Chondrocyte (in vitro differentiated cells): ENCODE data around the gene FUT3. TPM values are rescaled to one million over a fixed set of nuclear protein-coding genes. Genes with fewer than 3 reads are reported as not detected.
"Not testable (repeated sequence)": the region's sequence is repeated elsewhere in the genome, so short reads cannot be mapped to it uniquely, and the experiment has no call there.

Experiments
- DNase-seq: peaks from one replicate; pipeline ENCODE4 v3.0.0; 2021; ENCODE audit warnings: mixed read lengths, low spot score
- H3K27ac Mint-ChIP-seq: one replicate; pipeline ENCODE4 v1.8.0; 2021; ENCODE audit warnings: mild to moderate bottlenecking, moderate library complexity, mixed read lengths; ENCODE audit not compliant: unreplicated experiment
- H3K27me3 Mint-ChIP-seq: 2 replicates; pipeline ENCODE4 v1.8.0; 2021; ENCODE audit warnings: low read depth, mixed read lengths
- H3K36me3 Mint-ChIP-seq: 2 replicates; pipeline ENCODE4 v1.8.0; 2021; ENCODE audit warnings: low read depth, mixed read lengths
- H3K4me1 Mint-ChIP-seq: 2 replicates; pipeline ENCODE4 v1.8.0; 2021; ENCODE audit warnings: low read depth, mild to moderate bottlenecking, mixed read lengths
- H3K4me3 Mint-ChIP-seq: one replicate; pipeline ENCODE4 v1.8.0; 2021; ENCODE audit warnings: mild to moderate bottlenecking, moderate library complexity, mixed read lengths; ENCODE audit not compliant: unreplicated experiment
- H3K9me3 Mint-ChIP-seq: 2 replicates; pipeline ENCODE4 v1.8.0; 2021; ENCODE audit warnings: low read depth, mixed read lengths
- total RNA-seq: library from RNA; stranded (reverse); gene quantifications from 3 replicates; pipeline ENCODE4 v1.2.1, GENCODE V29; 2021
- TF ChIP-seq, protein P1 (sequence below): fragments of 200-600 bp; sonication (generic); IDR thresholded peaks from 2 replicates; pipeline ENCODE4 v1.5.0; 2021; ENCODE audit warnings: antibody characterized with exemption, mild to moderate bottlenecking, moderate library complexity

Gene FUT3
- total RNA-seq, 1 donor from 2014 or later = not detected

GRCh38 chr19:5844456-5845433, 6.5 kb downstream of the FUT3 start:
- no peak for DNase-seq
- Mint-ChIP-seq H3K9me3 (no peaks in the 10 kb centered on the region), H3K4me3 (no peak overlapping the region), H3K4me1 (no peaks in the 10 kb centered on the region), H3K27ac (no peak overlapping the region), H3K36me3 (no peaks in the 10 kb centered on the region), H3K27me3 (peaks cover 3% of the 10 kb centered on the region)
- TF ChIP-seq, protein P1, sequence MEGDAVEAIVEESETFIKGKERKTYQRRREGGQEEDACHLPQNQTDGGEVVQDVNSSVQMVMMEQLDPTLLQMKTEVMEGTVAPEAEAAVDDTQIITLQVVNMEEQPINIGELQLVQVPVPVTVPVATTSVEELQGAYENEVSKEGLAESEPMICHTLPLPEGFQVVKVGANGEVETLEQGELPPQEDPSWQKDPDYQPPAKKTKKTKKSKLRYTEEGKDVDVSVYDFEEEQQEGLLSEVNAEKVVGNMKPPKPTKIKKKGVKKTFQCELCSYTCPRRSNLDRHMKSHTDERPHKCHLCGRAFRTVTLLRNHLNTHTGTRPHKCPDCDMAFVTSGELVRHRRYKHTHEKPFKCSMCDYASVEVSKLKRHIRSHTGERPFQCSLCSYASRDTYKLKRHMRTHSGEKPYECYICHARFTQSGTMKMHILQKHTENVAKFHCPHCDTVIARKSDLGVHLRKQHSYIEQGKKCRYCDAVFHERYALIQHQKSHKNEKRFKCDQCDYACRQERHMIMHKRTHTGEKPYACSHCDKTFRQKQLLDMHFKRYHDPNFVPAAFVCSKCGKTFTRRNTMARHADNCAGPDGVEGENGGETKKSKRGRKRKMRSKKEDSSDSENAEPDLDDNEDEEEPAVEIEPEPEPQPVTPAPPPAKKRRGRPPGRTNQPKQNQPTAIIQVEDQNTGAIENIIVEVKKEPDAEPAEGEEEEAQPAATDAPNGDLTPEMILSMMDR = no peak

GRCh38 chr19:5843295-5843927, 7.8 kb downstream of the FUT3 start:
- Mint-ChIP-seq H3K9me3 (no peaks in the 10 kb centered on the region), H3K27ac (no peak overlapping the region), H3K4me1 (no peaks in the 10 kb centered on the region), H3K27me3 (peaks cover 3% of the 10 kb centered on the region), H3K36me3 (no peaks in the 10 kb centered on the region), H3K4me3 (no peak overlapping the region)
- DNase-seq = no peak
- TF ChIP-seq, protein P1 = no peak

- DNase-seq, H3K27ac Mint-ChIP-seq, H3K36me3 Mint-ChIP-seq, H3K4me3 Mint-ChIP-seq, H3K9me3 Mint-ChIP-seq, H3K4me1 Mint-ChIP-seq, H3K27me3 Mint-ChIP-seq: not testable (repeated sequence)
Observed at GRCh38 chr19:5841735-5842111, 9.5 kb downstream of the FUT3 start.

GRCh38 chr19:5839065-5840017, 11.9 kb downstream of the FUT3 start, which contains the start of gene FUT6:
FUT6 (minus strand) TSS chr19:5839702; CDS start chr19:5832567, 7,135 bp downstream.
- Mint-ChIP-seq H3K36me3 (no peaks in the 10 kb centered on the region), H3K27me3 (peaks cover 4% of the 10 kb centered on the region), H3K9me3 (no peaks in the 10 kb centered on the region), H3K4me3 (no peak within 1 kb of the TSS), H3K4me1 (no peaks in the 10 kb centered on the region), H3K27ac (no peak within 1 kb of the TSS)
- no peak for DNase-seq
- TF ChIP-seq, protein P1 = no peak

DNA sequence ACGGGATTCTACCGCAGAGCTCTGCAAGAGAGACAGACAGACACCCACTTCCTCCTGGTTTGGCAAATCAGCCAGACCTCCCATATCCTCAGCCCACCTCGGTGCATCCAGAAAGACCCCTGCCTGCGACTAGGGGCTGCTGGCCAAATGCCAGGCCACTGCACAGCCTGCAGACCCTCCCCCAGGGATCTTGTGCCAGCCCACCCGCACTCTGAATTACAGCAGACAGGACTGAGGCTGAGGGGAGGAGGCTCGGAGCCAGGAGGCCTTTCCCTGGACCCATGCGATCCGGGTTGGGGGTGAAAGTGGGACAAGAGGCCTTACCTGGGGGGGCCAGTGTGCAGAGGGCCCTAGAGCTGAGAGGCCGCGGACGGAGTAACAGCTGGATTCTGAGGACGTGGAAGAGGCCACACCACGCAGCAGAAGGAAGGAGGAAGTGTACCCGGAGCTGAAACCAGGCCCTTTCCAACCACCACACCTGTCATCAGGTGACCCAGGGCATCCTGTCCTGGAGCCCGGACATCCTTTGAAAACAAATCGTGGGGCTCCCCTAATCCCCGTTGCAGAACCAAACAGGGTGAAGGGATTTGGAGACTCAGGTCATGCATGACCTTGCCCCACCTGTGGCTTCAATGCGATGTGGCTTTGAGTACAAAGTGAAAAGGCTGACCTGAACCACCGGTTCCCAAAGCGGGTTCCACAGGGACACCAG, 12.7 kb downstream of the FUT3 start:
- DNase-seq = no peak
- H3K36me3 Mint-ChIP-seq = no peaks in the 10 kb centered on the region
- H3K27me3 Mint-ChIP-seq = peaks cover 4% of the 10 kb centered on the region
- H3K27ac Mint-ChIP-seq = no peak overlapping the region
- no peaks in the 10 kb centered on the region for H3K4me1 Mint-ChIP-seq
- no peaks in the 10 kb centered on the region for H3K9me3 Mint-ChIP-seq
- TF ChIP-seq, protein P1 = no peak
- no peak overlapping the region for H3K4me3 Mint-ChIP-seq
